Activated naive CD4-positive, alpha-beta T cell (primary cell): ENCODE results near the gene ERC2.
"Not testable (repeated sequence)": the region's sequence is repeated elsewhere in the genome, so short reads cannot be mapped to it uniquely, and the experiment has no call there.

Source experiments
- DNase-seq, 4 experiments: peaks; one replicate each; lab custom pipeline; 2025; lab: John Stamatoyannopoulos, UW

Gene ERC2

DNA sequence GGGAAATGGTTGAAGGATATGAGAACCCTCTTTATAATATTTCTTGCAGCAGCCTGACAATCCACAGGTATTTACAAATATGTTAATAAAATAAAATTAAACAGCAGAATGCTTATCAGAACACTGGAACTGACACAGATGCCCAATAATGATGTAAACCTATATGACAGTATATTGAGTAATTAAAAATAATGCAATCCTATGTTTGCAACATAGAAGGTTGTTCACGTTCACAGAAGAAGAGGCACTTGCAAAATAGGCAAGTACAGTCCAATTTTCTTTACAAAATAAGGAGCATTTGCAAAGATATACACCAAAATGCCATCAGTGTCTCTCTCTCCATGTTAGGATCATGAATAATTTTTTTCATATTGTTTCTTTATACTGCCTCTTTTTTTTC lies 584.2 kb downstream of the ERC2 start:
- no peak for DNase-seq

DNA sequence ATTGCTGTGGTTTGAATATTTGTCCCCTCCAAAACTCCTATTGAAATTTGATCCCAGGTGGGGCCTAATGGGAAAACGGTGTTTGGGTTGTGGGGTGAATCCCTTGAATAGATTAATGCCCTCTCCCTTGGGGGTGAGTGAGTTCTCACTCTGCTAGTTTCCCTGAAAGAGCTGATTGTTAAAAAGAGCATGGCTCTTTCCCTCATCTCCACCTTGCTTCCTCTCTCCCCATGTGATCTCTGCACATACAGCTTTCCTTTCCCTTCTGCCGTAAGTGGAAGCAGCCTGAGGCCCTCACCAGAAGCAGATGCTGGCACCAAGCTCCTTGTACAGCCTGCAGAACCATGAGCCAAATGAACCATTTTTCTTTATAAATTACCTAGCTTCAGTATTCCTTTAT lies 586.3 kb downstream of the ERC2 start:
- DNase-seq = no peak

DNA sequence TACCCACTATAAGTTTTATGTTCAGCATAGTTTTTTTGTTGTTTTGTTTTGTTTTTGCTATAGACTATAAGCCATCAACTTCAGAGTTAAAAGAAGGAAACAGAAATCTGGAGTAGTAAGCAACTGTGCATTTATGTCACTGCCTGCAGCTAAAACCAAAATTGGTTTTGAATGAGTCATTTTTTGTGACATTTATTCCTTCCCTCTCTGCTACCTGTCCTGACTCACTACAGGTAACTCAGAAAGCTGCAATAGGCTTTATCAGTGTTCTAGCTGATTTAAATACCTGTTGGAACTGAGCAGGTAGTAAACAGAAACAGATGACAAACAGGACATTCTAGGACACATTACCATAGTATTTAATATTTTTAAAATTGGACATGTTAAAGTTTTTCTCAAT lies 587.9 kb downstream of the ERC2 start:
- DNase-seq = no peak

DNA sequence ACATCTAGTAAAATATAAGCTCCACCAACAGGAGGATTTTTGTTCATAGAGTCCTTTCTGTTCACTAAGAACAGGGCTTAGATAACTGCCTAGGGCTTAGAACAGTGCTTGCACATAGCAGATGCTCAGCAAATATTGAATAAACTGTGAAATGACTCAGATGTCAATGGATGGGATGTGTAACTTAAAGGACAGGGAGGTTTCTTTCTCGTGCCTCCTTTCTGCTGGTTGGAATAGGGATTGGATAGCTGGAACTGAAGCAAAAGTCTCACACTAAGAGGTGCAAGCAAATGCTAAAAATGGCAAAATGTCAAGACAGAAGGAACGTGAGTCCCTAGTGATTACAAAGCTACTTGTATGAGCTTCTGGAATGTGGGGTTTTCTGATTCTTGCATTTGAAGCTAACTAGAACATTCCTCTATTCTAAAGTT lies 588.4 kb downstream of the ERC2 start:
- no peak for DNase-seq

DNA sequence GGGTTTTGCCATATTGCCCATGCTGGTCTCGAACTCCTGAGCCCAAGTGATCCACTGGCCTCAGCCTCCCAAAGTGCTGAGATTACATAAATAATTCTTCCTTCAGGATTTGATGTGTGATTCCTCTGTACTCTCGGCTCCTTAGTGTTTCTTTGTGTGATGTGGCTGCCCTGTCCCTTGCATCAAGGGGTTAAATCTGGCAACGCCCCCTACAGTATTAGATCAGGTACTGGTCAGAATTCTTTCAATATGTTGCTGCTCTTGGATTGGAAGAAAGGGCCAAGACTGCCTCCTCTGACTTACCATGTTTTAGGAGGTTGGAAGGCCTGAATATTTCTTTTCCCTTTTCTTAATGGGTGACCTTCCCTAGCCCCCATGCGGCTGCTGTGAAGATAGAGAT lies 590.6 kb downstream of the ERC2 start:
- DNase-seq = no peak

DNA sequence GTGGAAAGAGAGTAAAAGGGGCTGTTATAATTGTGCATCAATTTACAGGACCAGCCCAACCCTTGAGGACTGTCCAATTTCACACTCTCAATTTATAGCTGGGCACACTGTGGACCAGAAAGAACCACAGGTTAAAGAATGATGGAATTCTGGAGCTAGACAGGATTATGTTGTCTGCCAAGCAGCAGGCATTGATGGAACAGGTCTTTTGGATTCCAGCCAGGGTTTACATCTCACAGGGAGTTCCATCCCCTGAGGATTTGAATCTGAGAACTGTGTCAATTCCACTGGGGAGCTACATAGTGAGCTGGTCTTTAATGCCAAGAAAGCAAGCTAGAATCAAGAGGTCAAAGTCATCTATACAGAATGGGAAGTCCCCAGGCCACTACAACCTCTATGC lies 591.7 kb downstream of the ERC2 start:
- DNase-seq = no peak

DNA sequence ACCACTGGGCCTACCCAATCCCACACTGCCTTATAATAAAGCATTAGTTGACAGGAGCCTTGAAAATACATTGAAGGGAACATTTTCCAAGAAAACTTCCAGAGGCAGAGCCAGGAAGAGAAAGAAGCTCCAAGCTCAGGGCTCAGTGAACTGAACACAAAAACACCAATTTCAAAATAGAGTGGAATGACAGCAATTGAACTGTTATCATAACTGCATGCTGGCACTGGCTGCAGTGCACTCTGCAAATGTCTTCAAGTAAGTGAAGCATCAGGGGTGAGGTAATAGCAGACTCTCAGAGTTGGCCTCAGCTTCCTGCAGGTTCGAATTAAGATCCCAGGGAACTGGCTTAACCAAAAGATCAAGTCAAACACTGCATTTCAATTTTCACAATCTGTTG lies 593.2 kb downstream of the ERC2 start:
- DNase-seq = no peak

DNA sequence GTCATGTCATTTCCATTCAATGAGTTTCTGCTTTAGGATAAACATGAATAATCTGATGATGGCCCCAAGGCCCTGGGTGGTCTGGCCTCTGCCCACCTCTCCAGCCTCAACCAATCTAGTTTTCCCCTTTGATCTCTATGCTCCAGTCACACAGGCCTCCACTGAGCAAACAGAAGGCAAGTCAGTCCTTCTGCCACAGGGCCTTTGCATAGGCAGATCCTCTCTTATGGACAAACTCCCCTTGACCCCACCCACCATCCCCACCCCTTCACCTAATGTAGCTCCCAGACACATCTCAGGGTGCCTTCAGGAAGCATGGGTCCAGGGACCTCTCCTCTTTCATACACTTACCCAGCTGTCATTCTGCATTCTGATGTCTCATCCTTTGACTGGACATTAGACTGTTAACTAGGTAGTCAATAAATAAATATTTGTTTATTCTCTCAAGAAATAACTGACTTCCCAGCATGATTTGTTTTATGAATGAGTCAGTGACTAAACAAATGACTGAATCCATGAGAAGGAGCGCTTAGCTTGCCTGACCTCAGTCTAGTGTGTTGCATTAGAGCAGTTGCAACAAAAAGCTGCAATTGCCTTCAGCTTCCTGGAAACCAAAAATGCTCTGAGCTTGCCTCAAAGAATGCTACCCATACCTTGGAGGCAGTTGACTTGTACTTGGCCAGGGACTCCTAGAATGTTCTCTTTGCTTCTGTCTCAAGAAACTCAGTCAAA lies 594.6 kb downstream of the ERC2 start:
- DNase-seq = no peak

DNA sequence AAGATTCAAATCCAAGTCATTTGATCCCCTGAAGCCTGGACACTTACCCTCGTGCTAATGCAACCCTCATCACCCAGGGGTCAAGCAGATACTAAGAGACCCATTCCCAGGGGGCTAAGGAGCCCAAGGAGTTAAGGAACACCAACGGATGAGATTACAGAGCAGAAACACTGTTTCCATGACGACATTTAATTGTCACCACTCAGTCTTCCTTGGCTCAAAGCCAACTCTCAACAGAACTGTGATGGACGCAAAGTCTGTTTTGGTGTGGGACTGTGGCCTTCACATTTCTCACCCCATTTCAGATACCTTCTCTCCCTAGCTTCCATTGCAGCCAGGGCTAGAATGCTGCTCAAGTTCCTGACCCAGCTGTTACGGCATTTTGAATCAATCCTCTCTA lies 597.7 kb downstream of the ERC2 start:
- no peak for DNase-seq

DNA sequence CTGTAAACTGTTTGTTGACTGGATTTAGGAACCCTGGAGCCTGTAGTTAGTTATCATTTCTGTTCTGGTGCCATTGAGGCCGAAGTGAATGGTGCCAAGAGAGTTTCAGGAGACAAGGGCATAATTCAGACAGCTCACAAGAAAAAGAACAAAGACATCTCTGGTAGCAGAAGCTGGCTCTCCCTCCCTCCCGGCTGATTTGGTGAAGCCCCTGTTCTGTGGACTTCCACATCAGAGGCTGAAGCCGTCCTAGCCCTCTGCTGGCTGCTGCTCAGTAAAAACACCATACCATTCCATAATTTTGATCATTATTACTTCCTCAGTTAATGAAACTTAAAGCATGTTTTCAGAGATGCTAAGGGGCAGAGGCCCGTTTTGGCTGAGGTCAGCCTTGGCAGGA lies 599.9 kb downstream of the ERC2 start:
- DNase-seq = no peak

DNA sequence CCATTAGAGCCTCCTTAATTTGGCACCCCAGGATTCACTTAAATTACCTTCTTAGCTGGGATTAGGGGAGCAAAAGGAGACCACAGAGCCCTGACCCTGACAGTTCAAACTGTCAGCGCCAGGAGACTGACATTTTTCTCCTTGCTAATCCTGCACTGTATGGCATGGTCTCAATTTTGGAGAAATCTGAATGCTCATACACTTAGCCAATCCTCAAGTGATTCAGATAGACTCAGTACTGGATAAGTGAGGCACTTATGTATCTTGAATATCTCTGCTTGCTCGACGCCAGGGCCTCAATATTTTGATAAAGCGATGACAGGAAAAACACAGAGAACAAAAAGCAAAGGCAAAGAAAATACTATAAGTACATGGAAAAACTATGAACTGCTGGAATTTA lies 605.2 kb downstream of the ERC2 start:
- DNase-seq = no peak

DNA sequence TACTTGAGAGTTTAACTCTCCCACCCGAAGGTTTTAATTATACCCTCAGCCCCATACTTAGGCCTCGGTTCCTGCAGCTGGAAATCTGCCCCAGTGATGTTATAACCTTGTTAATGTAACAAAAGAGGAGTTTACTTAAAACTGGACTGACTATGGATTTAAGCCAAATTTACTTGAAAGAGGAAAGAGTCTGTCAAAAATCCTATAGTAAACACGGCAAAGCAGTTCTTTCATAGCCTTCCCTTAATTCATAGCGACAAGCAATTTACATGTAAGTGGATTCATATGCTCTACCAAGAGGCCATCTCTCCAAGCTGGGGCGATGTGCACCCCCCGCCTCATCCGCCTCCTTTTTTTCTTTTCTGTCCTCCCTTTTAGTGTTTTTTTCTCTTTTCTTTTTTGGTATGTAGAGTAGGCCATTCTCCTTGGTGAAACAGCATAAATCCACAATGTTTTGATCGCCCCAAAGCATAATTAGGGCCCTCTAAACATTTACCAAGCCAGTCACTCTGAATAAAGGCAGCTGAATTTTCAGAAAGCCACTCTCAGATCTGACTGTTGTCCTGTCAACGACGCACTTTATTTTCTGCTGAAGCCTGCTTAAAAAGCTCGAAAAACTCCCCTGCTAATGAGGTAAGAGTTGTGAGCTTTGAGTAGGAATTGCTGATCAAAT lies 608.1 kb downstream of the ERC2 start:
- DNase-seq = no peak

DNA sequence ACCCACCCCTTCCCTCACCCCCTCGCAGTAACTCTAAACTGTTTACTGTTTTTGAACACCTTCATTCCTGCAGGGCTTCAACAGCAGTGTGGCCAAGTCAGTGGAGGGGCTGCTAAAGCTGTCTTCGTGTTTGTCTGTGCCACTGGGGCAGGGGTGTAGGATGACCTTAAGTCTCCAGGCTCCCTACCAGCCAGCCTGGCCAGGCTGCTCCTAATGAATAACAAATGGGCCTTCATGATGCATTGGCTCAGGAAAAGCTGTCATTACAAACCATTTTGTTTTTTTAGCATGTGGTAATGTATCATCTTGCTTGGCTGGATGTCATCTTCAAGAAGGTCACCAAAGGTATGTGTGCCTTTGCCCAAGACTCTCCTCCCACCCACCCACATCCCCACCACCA lies 609.0 kb downstream of the ERC2 start:
- DNase-seq = no peak

DNA sequence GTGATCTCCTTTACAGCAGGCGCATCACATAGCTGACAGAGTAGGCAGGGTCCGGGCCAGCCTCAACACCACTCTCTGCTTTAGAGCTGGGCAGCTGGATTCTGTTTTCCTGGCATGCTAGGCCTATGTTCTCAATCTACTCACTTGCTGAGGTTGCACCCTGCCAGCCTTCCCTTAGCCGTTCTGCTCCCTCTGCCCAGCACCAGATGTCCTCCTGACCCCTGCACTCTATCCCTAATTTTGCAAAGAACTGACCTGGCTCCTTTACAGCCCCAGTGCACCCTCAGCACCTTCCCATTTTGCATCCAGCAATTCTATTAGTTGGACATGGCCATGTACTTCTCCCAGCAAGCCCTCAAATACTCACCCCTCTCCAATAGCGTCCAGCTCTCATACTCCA lies 609.5 kb downstream of the ERC2 start:
- no peak for DNase-seq

DNA sequence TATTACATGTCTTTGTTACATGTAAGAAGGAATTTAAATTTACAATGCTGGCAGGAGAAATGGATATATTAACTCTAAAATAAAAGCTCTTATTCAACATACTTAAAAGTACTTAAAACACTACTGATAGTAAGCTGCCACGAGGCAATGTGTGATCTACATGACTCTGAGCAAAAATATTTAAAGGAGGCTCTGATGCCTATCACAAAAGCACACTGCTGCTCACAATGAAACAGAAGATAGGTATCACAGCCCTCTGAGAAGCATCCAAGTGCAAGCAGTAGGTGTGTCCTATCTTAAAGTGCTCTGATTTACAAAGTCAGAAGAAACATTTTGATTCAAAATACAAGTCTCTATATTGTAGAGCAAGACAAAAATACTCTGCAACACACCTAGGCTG lies 610.0 kb downstream of the ERC2 start:
- DNase-seq = no peak

DNA sequence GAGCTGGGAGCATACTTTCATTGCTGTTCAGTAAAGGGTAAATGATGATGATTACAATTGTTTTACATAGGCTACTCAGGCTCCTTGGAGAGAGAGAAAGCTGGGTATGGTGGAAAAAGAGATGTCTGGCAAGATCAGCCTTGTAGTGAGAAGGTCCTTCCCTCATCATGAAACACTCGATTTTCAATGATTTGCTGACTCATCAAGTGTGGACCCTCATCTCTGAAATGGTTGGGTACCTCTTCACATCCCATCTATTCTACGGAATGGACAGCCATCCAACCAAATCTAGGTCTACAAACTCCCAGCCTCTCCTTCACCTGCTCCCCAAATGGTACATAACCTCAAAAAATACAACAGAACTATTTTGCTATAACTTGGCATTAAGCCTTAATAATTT lies 610.6 kb downstream of the ERC2 start:
- DNase-seq = no peak

DNA sequence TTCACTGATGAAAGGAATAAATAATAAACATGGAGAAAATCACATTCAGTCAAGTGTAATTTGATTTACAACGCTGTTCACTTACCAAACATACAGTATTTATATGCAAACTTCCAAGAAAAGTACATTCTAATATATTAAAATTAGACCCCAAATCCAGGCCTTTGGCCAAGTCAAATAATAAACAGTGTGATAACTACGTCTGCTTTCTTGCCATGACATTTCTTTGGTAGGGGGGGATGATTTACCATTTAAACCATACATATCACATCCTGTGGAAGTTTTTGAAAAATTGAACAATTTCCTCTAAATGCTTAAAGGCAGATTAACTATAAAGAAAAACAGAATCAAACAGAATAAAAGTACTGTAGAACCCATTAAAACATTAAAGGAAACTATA lies 613.0 kb downstream of the ERC2 start:
- no peak for DNase-seq

DNA sequence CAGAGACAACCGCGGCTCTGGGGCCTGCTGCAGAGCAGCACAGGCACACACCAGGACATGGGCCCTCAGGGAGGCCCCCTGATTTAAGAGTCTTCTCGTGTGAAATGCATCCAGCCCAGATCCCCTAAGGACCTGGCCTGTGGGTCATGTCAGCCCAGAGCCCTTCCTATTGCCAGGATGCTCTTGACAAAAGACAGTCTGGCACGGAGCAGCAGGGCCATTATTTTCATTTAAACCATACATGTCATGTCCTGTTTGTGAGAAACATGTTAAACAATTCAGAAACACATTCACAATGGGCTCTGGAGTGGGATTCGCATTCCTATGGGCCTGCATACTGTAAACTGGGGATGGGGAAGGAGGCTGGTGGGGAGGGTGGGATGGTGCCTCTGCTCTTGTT lies 613.8 kb downstream of the ERC2 start:
- no peak for DNase-seq

DNA sequence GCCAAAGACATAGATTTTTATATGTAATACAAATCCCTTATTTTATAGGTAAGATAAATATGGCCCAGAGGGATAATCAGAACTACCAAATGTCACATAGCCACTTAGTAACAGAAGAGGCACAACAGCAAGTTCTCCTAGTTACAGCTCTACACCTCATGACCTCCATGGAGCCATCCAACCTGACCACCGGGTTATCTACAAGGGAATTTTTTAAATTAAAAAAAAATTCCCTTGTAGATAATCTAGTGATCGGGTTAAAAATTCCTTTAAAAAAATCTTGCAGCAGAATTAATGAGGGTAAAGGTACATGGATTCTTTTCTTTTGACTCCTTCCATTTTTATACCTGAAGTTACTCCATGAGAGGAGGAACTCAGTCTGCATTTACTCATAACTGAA lies 615.9 kb downstream of the ERC2 start:
- no peak for DNase-seq

DNA sequence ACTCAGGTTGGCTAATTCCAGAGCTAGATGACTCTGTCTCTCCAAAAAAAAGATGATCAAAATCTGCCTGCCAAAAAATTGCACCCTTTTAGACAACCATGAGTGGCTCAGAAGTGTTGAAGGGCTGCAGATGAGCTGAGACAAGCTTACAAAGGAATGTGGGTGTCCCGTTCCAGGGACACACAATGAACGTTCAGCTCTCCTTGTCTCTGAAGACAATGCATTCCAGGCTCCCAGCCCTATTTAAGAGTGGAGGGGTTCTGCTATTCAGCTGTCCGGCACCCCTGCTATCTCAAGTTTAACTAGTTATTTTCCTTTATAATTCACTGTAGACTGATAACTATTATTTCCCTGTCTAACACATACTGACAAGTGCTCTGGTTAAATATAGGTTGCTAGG lies 626.1 kb downstream of the ERC2 start:
- DNase-seq = no peak

DNA sequence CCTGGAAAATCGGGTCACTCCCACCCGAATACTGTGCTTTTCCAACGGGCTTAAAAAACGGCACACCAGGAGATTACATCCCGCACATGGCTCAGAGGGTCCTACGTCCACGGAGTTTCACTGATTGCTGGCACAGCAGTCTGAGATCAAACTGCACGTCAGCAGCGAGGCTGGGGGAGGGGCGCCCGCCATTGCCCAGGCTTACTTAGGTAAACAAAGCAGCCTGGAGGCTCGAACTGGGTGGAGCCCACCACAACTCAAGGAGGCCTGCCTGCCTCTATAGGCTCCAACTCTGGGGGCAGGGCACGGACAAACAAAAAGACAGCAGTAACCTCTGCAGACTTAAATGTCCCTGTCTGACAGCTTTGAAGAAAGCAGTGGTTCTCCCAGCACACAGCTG lies 636.4 kb downstream of the ERC2 start:
- DNase-seq = not testable (repeated sequence)

DNA sequence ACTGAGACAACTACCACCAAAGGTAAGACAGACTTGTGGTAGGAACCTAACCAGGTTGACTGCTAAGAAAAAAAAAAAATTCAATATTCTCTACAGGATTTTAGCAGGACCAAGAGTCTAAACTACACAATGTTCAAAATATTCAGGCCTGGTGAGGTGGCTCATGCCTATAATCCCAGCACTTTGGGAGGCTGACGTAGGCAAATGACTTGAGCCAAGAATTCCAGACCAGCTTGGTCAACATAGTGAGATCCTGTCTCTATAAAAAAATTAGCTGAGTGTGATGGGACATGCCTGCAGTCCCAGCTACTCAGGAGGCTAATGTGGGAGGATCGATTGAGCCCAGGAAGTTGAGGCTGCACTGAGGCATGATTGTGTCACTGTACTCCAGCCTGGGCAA lies 639.6 kb downstream of the ERC2 start:
- no peak for DNase-seq

DNA sequence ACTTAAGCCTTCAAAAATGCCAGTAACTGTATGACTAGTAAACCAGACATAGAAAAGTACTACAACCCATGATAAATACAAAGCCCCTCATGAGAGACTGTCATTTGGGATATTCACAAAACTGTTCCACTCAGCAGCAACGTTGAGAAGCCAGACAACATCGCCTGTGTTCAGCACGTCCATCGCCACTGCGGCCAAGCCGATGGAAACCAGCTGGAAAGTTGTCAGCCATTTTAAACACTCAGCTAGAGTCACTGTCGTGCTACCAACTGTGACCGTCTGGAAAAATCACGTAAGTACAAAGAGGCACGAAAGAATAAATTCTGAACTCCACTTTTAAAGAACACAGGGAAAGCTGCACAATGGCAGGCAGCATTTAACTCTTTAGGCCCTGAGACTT lies 640.5 kb downstream of the ERC2 start:
- no peak for DNase-seq
